HG03442 (cell line): Measurements from ENCODE around the gene SOHLH2.

Experiments used
- ATAC-seq: cut with Tn5 transposase; IDR thresholded peaks from one replicate; pipeline ENCODE4 v1.9.1; 2021; ENCODE audit warnings: mild to moderate bottlenecking, moderate library complexity; ENCODE audit not compliant: unreplicated experiment

The SOHLH2 gene

GRCh38 chr13:36190771-36191170, 23.6 kb downstream of the SOHLH2 start:
- ATAC-seq, result no peak

GRCh38 chr13:36188441-36188840, 25.9 kb downstream of the SOHLH2 start:
- ATAC-seq, result no peak

GRCh38 chr13:36183901-36184300, 30.5 kb downstream of the SOHLH2 start:
- no peak for ATAC-seq

GRCh38 chr13:36175621-36176020, 38.7 kb downstream of the SOHLH2 start:
- ATAC-seq, result no peak

GRCh38 chr13:36174923-36175322, 39.4 kb downstream of the SOHLH2 start:
- ATAC-seq, result no peak

GRCh38 chr13:36173571-36174322, 40.6 kb downstream of the SOHLH2 start:
- no peak for ATAC-seq

GRCh38 chr13:36166046-36166445, 48.3 kb downstream of the SOHLH2 start:
- no peak for ATAC-seq

GRCh38 chr13:36163809-36164308, 50.5 kb downstream of the SOHLH2 start:
- no peak for ATAC-seq

- no peak for ATAC-seq
Measured at GRCh38 chr13:36163286-36163685, 51.1 kb downstream of the SOHLH2 start.

- no peak for ATAC-seq
Measured at GRCh38 chr13:36160297-36160696, 54.1 kb downstream of the SOHLH2 start.

- ATAC-seq, result no peak
Measured at GRCh38 chr13:36158611-36159010, 55.7 kb downstream of the SOHLH2 start.

- ATAC-seq, result no peak
Measured at GRCh38 chr13:36157480-36157879, 56.9 kb downstream of the SOHLH2 start.

- no peak for ATAC-seq
Measured at GRCh38 chr13:36154567-36155291, 59.6 kb downstream of the SOHLH2 start.

GRCh38 chr13:36151591-36151990, 62.8 kb downstream of the SOHLH2 start:
- no peak for ATAC-seq

GRCh38 chr13:36148446-36148845, 65.9 kb downstream of the SOHLH2 start:
- ATAC-seq, result no peak

- no peak for ATAC-seq
Measured at GRCh38 chr13:36147330-36147729, 67.0 kb downstream of the SOHLH2 start.

GRCh38 chr13:36146511-36147269, 67.7 kb downstream of the SOHLH2 start:
- ATAC-seq, result no peak

- no peak for ATAC-seq
Measured at GRCh38 chr13:36143738-36144137, 70.6 kb downstream of the SOHLH2 start.

GRCh38 chr13:36142735-36143134, 71.6 kb downstream of the SOHLH2 start:
- ATAC-seq, result no peak

- no peak for ATAC-seq
Measured at GRCh38 chr13:36135876-36136275, 78.5 kb downstream of the SOHLH2 start.

- ATAC-seq, result no peak
Measured at GRCh38 chr13:36134632-36135031, 79.7 kb downstream of the SOHLH2 start.
